Small intestine (tissue), 7 donors: ENCODE data around the gene CDX2. TPM values are rescaled to one million over a fixed set of nuclear protein-coding genes. Genes with fewer than 3 reads are reported as not detected.

ENCODE experiments used
- DNase-seq, 2 donors: peaks; one replicate each; pipeline versions ENCODE4 v3.0.0 to v3.0.0-alpha.2; 2013
- FAIRE-seq: peaks from 2 replicates; lab custom pipeline; 2012; peaks lifted over from hg19 to GRCh38; lab: Jason Lieb, UNC
- H3K27ac ChIP-seq, 3 donors: one replicate each; pipeline ENCODE4 v1.5.1; 2013; ENCODE audit warnings: low read length in 2 of 3, mild to moderate bottlenecking in 2 of 3, control low read depth in 1 of 3, inconsistent platforms in 1 of 3, low read depth in 1 of 3, moderate library complexity in 1 of 3
- H3K27me3 ChIP-seq, 3 donors: one replicate each; pipeline ENCODE4 v1.6.1; 2013; ENCODE audit warnings: low read length in 3 of 3, inconsistent platforms in 1 of 3; ENCODE audit not compliant: control insufficient read depth in 3 of 3, insufficient read depth in 3 of 3
- H3K36me3 ChIP-seq, 3 donors: one replicate each; pipeline ENCODE4 v1.6.1; 2013; ENCODE audit warnings: low read length in 3 of 3, inconsistent platforms in 1 of 3, low read depth in 1 of 3, mild to moderate bottlenecking in 1 of 3, moderate library complexity in 1 of 3; ENCODE audit not compliant: control insufficient read depth in 3 of 3, insufficient read depth in 2 of 3
- H3K4me1 ChIP-seq, 3 donors: one replicate each; pipeline ENCODE4 v1.6.1; 2013; ENCODE audit warnings: low read length in 2 of 3, inconsistent platforms in 1 of 3, low read depth in 1 of 3, mild to moderate bottlenecking in 1 of 3, moderate library complexity in 1 of 3; ENCODE audit not compliant: control insufficient read depth in 3 of 3, insufficient read depth in 2 of 3
- H3K4me3 ChIP-seq, 3 donors: one replicate each; pipeline ENCODE4 v1.5.1; 2013; ENCODE audit warnings: low read length in 3 of 3, control low read depth in 1 of 3, inconsistent platforms in 1 of 3, low read depth in 1 of 3, mild to moderate bottlenecking in 1 of 3, moderate library complexity in 1 of 3
- H3K9me3 ChIP-seq, 2 donors: one replicate each; pipeline ENCODE4 v1.6.1; 2013; ENCODE audit warnings: low read depth in 1 of 2, low read length in 1 of 2; ENCODE audit not compliant: control insufficient read depth in 2 of 2, insufficient read depth in 1 of 2
- WGBS, 3 donors: extraction: QIAGEN DNeasy Blood & Tissue Kit; methylation state at CpG; one replicate each; pipeline ENCODE4 v1.1.7; 2013; 5-methylcytosine and 5-hydroxymethylcytosine counted together
- polyA plus RNA-seq, 4 donors: library from polyadenylated mRNA; stranded (reverse) in 3 of 4; unstranded in 1 of 4; fragments of 200-250 nt in 3 of 4; fragments of 120-200 nt in 1 of 4; gene quantifications; one replicate each; pipeline versions ENCODE4 v1.2.1 to v1.2.3, GENCODE V29; 2013
- donor health status: healthy with polysubstance abuse.
- donor health status: control.
- donor health status: control.
- donor health status: Bipolar disorder and iron deficiency.
- donor health status: healthy.

CDX2 gene
- polyA plus RNA-seq, 4 donors, result 66.2 to 187 (median 93.4) TPM

GRCh38 chr13:27917121-27917947 is 51.8 kb downstream of the CDX2 start:
- H3K27me3 ChIP-seq, result peaks cover 0 to 50% (median 37%) of the 10 kb centered on the region in 3 donors
- H3K4me3 ChIP-seq, result peak overlapping the region in 2 of 3 donors; percentile 36 to 45
- WGBS, 3 donors, result 1 to 6% (median 3%) methylated on average over 48 of the region's 48 CpGs

GRCh38 chr13:27915301-27916207 is 53.6 kb downstream of the CDX2 start:
- DNase-seq (no peak), FAIRE-seq (no peak)
- WGBS, 3 donors, result 55 to 59% (median 56%) methylated on average over 10 of the region's 10 CpGs
- H3K27ac ChIP-seq, result peak overlapping the region in 1 of 3 donors; percentile 11
- H3K4me1 ChIP-seq, result peaks cover 0 to 39% (median 2%) of the 10 kb centered on the region in 3 donors
- H3K27me3 ChIP-seq, result peaks cover 0 to 32% (median 26%) of the 10 kb centered on the region in 3 donors
- no peaks in the 10 kb centered on the region for H3K9me3 ChIP-seq
- no peak overlapping the region for H3K4me3 ChIP-seq
- no peaks in the 10 kb centered on the region for H3K36me3 ChIP-seq

More at GRCh38 chr13:27917121-27917947, 51.8 kb downstream of the CDX2 start:
- no peaks in the 10 kb centered on the region for H3K9me3 ChIP-seq
- peak; percentile 67 to 76 for DNase-seq
- FAIRE-seq, result no peak
- peaks cover 0 to 26% (median 0%) of the 10 kb centered on the region in 3 donors for H3K4me1 ChIP-seq
- peak overlapping the region; percentile 66 to 70 (median 69) for H3K27ac ChIP-seq
- peaks cover 0 to 11% (median 0%) of the 10 kb centered on the region in 3 donors for H3K36me3 ChIP-seq

- Histone ChIP-seq H3K4me1 (peaks cover 0 to 41% (median 4%) of the 10 kb centered on the region in 3 donors), H3K9me3 (no peaks in the 10 kb centered on the region), H3K4me3 (no peak overlapping the region), H3K27ac (no peak overlapping the region), H3K27me3 (peaks cover 0 to 19% (median 17%) of the 10 kb centered on the region in 3 donors), H3K36me3 (no peaks in the 10 kb centered on the region)
- FAIRE-seq (no peak), DNase-seq (no peak)
- 13 to 57% (median 50%) methylated on average over 1 of the region's 1 CpG for WGBS, 3 donors
These were observed 56.0 kb downstream of the CDX2 start for GRCh38 chr13:27913160-27913559.

GRCh38 chr13:27911521-27911920 is 57.6 kb downstream of the CDX2 start:
- Histone ChIP-seq H3K27me3 (peaks cover 0 to 9% (median 7%) of the 10 kb centered on the region in 3 donors), H3K4me1 (peaks cover 0 to 51% (median 7%) of the 10 kb centered on the region in 3 donors), H3K27ac (peak overlapping the region in 1 of 3 donors; percentile 66), H3K36me3 (no peaks in the 10 kb centered on the region), H3K4me3 (no peak overlapping the region), H3K9me3 (no peaks in the 10 kb centered on the region)
- DNase-seq, result peak in 1 of 2 donors; percentile 54
- FAIRE-seq, result no peak
- 10 to 33% (median 11%) methylated on average over 2 of the region's 2 CpGs for WGBS, 3 donors

Other genes starting within 250 kb of the CDX2 start
- not detected for gene GSX1, start 176.8 kb downstream of the CDX2 start, polyA plus RNA-seq
- gene PDX1, start 49.3 kb downstream of the CDX2 start, polyA plus RNA-seq, result 10 to 100 TPM in 3 of 4 donors, 1 to 10 TPM in 1; 1.7 to 47.6 (median 31.3) TPM
- gene URAD, start 19.4 kb upstream of the CDX2 start, polyA plus RNA-seq, result 10 to 100 TPM; 12.5 to 59.8 (median 34.1) TPM
- gene FLT3, start 131.3 kb upstream of the CDX2 start, polyA plus RNA-seq, result under 1 TPM in 3 of 4 donors, not detected in 1; 0.19 to 0.83 (median 0.27) TPM
- gene PAN3, start 169.2 kb upstream of the CDX2 start, polyA plus RNA-seq, result 10 to 100 TPM in 2 of 4 donors, 1 to 10 TPM in 2; 7.8 to 37.4 (median 10.6) TPM